GM18873 (cell line): ENCODE data around the gene USP34.
A peak's percentile ranks its signal among the peaks of the same experiment; 100 is the strongest.
"Not testable (repeated sequence)": the region's sequence is repeated elsewhere in the genome, so short reads cannot be mapped to it uniquely, and the experiment has no call there.

Experiments
- ATAC-seq: cut with Tn5 transposase; IDR thresholded peaks from one replicate; pipeline ENCODE4 v1.9.1; 2021; ENCODE audit warnings: mild to moderate bottlenecking, moderate library complexity, moderate number of reproducible peaks; ENCODE audit not compliant: unreplicated experiment, low FRiP score

USP34 gene

DNA sequence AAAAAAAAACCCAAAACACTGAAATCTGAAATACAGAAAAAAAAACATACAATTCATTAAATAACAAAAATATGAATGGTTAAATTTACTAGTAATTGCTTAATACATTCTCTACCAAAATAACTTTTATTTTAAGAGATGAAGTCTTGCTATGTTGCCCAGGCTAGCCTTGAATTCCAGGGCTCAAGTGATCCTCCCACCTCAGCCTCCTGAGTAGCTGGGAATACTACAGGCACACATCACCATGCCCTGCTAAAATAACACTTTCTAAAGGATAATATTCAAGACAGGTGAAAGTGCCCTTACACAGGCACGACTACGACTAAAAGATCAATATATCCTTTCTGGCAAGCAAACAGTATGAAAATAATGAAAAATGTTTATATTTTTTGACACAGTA, 9.5 kb downstream of the USP34 start:
- no peak for ATAC-seq

DNA sequence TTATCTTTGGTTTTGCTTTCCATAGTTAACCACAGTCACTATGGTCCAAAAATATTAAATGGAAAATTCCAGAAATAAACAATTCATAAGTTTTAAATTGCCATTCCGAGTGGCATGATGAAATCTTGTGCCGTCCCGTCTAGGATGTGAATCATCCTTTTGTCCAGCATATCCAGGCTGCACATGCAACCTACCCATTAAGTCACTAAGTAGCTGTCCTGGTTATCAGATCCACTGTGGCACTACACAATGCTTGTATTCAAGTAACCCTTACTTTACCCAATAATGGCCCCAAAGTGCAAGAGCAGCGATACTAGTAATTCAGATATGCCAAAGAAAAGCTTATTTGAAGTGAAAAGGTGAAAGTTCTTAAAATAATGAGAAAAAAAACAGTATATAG, 10.7 kb downstream of the USP34 start:
- no peak for ATAC-seq

DNA sequence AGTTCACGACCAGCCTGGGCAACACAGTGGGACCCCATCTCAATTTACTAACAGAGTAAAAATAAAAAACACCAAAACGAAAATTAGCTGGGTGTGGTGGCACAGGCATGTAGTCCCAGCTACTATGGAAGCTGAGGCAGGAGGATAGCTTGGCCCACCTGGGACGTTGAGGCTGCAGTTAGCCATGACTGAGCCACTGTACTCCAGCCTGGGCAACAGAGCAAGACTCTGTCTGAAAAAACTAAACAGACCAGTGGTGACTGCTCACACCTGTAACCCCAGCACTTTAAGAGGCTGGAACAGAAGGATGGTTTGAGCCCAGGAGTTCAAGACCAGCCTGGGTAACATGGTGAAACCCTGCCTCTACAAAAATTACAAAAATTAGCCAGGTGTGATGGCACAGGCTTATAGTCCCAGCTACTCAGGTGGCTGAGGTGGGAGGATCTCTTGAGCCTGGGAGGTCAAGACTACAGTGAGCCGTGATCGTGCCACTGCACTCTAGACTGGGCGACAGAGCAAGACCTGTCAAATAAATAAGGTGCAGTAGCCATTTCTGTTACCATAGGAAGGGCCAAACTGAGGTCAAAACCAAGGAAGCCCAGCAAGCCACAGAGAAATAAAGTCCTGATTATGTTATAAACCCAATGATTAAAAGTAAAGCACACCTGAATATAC, 14.0 kb downstream of the USP34 start:
- no peak for ATAC-seq

GRCh38 chr2:61456070-61456745, 14.7 kb downstream of the USP34 start:
- ATAC-seq = no peak

- not testable (repeated sequence) for ATAC-seq
Observed at GRCh38 chr2:61454972-61455371, 15.9 kb downstream of the USP34 start.

- ATAC-seq = no peak
Observed at GRCh38 chr2:61454383-61454782, 16.5 kb downstream of the USP34 start.

DNA sequence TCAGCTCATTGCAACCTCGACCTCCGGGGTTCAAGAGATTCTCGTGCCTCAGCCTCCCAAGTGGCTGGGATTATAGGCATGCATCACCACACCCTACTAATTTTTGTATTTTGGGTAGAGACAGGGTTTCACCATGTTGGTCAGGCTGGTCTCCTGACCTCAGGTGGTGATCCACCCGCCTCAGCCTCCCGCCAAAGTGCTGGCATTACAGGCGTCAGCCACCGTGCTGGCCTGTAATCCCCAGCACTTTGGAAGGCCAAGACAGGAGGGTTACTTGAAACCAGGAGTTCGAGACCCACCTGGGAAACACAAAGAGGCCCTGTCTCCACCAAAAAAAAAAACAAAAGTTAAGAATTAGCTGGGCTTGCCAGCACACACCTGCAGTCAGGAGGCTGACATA, 18.5 kb downstream of the USP34 start:
- ATAC-seq = no peak

DNA sequence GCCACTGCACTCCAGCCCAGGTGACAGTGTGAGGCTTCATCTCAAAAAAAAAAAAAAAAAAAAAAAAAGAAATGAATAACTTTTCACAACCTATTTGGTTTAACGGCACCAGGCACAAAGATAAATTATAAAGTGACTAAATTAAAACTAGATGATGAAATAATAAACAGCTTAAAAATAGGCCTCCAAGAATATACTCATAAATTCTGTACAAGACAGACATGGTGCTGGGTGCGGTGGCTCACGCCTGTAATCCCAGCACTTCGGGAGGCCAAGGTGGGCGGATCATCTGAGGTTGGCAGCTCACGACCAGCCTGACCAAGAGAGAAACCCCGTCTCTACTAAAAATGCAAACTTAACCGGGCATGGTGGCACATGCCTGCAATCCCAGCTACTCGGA, 19.7 kb downstream of the USP34 start:
- ATAC-seq = no peak

- ATAC-seq = no peak
Observed at GRCh38 chr2:61450144-61450543, 20.7 kb downstream of the USP34 start.

- ATAC-seq = no peak
Observed at GRCh38 chr2:61448229-61448628, 22.7 kb downstream of the USP34 start.

DNA sequence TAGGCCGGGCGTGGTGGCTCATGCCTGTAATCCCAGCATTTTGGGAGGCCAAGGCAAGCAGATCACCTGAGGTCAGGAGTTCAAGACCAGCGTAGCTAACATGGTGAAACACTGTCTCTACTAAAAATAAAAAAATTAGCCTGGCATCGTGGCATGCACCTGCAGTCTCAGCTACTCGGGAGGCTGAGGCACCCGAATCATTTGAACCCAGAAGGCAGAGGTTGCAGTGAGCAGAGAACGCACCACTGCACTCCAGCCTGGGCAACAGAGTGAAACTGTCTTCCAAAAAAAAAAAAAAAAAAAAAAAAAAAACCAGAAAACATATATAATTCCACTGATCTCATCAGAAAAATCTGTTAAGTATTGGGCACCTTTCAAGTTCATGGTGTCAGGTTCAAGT, 23.9 kb downstream of the USP34 start:
- ATAC-seq = not testable (repeated sequence)

- ATAC-seq = peak; percentile 92
Observed at GRCh38 chr2:61443342-61444041, 27.4 kb downstream of the USP34 start.

DNA sequence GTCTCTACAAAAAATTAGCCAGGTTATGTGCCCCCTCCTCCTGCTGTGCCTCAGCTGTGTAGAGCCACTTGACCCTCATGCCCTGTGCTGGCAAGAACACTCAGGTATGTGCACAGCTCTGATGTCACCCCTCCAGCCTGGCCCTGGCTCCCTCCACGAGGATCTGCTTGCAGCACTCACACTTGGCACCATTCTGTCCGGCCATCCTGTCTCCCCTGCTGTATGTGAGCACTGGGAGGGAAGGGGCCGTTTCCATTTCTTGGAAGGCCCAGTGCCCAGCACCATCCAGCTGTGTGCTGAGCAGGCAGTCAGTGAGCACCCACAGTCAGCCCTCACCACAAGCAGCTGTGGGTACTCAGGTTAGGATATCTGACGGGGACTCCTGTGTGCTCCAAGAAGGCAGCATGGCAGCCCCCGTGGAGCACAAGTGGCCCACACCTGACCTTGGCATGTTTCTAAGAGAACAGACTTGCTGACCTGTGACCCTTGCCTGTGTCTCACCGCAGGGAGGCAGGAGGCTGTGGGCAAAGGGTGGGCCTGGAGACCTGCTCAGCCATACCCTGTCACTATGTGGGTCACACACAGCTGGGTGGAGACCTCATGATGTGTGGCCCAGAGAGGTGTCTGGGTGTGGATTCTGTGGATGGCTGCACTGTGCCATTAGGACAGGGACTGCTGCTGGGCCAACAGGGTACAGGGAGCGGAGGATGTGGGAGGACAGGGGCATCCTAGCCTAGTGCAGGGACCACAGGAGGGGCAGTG, 31.5 kb downstream of the USP34 start:
- ATAC-seq = no peak

- no peak for ATAC-seq
Observed at GRCh38 chr2:61438670-61439069, 32.2 kb downstream of the USP34 start.

DNA sequence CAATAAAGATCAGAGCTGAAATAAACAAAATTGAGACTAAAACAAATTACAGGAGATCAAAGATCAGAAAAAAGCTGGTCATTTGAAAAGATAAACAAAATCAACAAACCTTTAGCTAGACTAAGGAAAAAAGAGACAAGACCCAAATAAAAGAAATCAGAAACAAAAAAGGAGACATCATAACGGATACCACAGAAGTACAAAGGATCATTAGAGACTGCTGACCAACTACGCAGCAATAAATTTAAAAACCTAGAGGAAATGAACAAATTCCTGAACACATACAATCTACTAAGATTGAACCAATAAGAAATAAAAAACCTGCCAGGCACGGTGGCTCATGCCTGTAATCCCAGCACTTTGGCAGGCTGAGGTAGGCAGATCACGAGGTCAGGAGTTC, 33.7 kb downstream of the USP34 start:
- ATAC-seq = no peak

DNA sequence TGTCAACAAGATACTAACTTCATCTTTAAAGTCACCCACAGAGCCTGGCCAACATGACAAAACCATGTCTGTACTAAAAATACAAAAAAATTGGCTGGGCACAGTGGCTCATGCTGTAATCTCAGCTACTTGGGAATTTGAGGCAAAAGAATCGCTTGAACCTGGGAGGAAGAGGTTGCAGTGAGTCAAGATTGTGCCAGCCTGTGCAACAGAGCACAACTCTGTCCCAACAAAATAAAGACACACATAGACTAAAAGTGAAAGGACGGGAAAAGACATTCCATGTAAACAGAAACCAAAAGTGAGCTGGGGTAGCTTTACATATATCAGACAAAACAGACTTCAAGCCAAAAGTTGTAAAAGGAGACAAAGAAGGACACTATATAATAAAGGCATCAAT, 34.8 kb downstream of the USP34 start:
- ATAC-seq = no peak

DNA sequence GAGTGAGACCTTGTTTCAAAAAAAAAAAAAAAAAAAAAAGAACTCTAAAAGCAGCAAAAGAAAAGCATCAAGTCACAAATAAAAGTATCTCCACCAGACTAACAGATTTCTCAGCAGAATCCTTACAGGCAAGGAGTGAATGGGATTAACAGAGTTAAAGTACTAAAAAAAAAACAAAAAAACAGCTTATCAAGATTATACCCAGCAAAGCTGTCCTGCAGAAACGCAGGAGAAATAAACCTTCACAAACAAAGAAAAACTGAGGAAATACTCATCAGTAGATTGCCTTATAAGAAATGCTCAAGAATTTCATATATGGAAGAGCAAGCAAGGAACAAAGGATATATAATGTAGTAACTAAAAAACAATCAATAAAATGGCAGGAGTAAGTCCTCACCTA, 35.6 kb downstream of the USP34 start:
- ATAC-seq = no peak

- ATAC-seq = no peak
Observed at GRCh38 chr2:61434314-61434713, 36.6 kb downstream of the USP34 start.

DNA sequence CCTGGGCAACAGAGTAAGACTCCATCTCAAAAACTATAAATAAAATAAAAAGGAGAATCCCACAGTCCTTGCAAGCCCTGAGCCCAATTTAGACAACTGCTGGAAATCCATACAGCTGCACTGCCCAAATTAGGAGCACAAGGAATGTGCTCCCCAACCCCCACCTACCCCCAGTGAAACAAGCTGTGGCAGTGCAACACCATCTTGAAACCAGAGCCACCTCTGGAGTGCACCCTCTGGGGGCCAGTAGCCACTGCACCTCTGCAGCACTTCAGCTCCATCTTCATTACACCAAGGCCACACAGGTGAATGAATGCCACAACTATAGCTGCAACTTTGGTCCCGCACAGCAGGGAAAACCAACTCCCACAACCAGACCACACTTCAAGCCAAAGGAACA, 37.3 kb downstream of the USP34 start:
- ATAC-seq = no peak

- ATAC-seq = no peak
Observed at GRCh38 chr2:61432990-61433389, 37.9 kb downstream of the USP34 start.

GRCh38 chr2:61431345-61431744, 39.5 kb downstream of the USP34 start:
- ATAC-seq = no peak
